Measurements from ENCODE around the gene AFF1.

- TF ChIP-seq CTCF (IDR thresholded peaks at IDR 0.05; ENCODE audit: low read depth, low read length, missing input control) (no peak), YY1 (IDR thresholded peaks at IDR 0.05) (no peak), HNF4A (conservative IDR thresholded peaks at IDR 0.05) (no peak), FOXA1 (IDR thresholded peaks at IDR 0.05) (no peak), MAX (IDR thresholded peaks at IDR 0.05) (no peak), NR2F2 (IDR thresholded peaks at IDR 0.05) (no peak)
Observed at GRCh38 chr4:86971355-86971683, 36.5 kb downstream of the AFF1 start.

Data from liver (tissue), 3 donors.